ENCODE data around the gene METTL22. TPM values are rescaled to one million over a fixed set of nuclear protein-coding genes. Genes with fewer than 3 reads are reported as not detected.
A peak's percentile ranks its signal among the peaks of the same experiment; 100 is the strongest.

The METTL22 gene
- total RNA-seq, 1 donor from 2014 or later, result 41.1 TPM

GRCh38 chr16:8676737-8677375 lies 55.4 kb downstream of the METTL22 start:
- H4K20me1 ChIP-seq (ENCODE audit: low read depth), result peaks cover 3% of the 10 kb centered on the region
- peaks cover 4% of the 10 kb centered on the region for H3K4me1 ChIP-seq
- Mint-ChIP-seq H3K27me3 (ENCODE audit: insufficient read depth, low read depth) (peaks cover 13% of the 10 kb centered on the region), H3K36me3 (peaks cover 5% of the 10 kb centered on the region), H3K9me3 (peaks cover 13% of the 10 kb centered on the region), H3K4me3 (peak overlapping the region; percentile 43), H3K27ac (no peak overlapping the region), H3K4me1 (peaks cover 28% of the 10 kb centered on the region)
- no peak overlapping the region for H3K9ac ChIP-seq
- no peaks in the 10 kb centered on the region for H3K79me2 ChIP-seq (ENCODE audit: low read depth)
- H3K27me3 ChIP-seq, result peaks cover 45% of the 10 kb centered on the region
- H3K4me3 ChIP-seq, result no peak overlapping the region
- H3F3A ChIP-seq (ENCODE audit: low read depth), result no peaks in the 10 kb centered on the region
- TF ChIP-seq EZH2 (IDR thresholded peaks at IDR 0.05) (no peak), EZH2phosphoT487 (IDR thresholded peaks at IDR 0.05) (no peak), CTCF (IDR thresholded peaks at IDR 0.05) (no peak)
- H3K36me3 ChIP-seq, result no peaks in the 10 kb centered on the region
- DNase-seq (ENCODE audit: low spot score), result no peak
- no peak overlapping the region for H3K4me2 ChIP-seq
- no peak overlapping the region for H2AFZ ChIP-seq (replicated peaks)
- no peak overlapping the region for H3K27ac ChIP-seq
- no peaks in the 10 kb centered on the region for H3K9me3 ChIP-seq (ENCODE audit: low read depth)

- no peak overlapping the region for H3K4me3 Mint-ChIP-seq
- H3K4me3 ChIP-seq, result no peak overlapping the region
- no peak overlapping the region for H3K9ac ChIP-seq
- peaks cover 13% of the 10 kb centered on the region for H3K9me3 Mint-ChIP-seq
- peaks cover 5% of the 10 kb centered on the region for H3K36me3 Mint-ChIP-seq
- H3F3A ChIP-seq (ENCODE audit: low read depth), result no peaks in the 10 kb centered on the region
- H4K20me1 ChIP-seq (ENCODE audit: low read depth), result peaks cover 4% of the 10 kb centered on the region
- no peak overlapping the region for H3K27ac ChIP-seq
- TF ChIP-seq EZH2 (IDR thresholded peaks at IDR 0.05), result no peak
- no peak for TF ChIP-seq CTCF (IDR thresholded peaks at IDR 0.05)
- TF ChIP-seq EZH2phosphoT487 (IDR thresholded peaks at IDR 0.05), result no peak
- peaks cover 11% of the 10 kb centered on the region for H3K27me3 Mint-ChIP-seq (ENCODE audit: insufficient read depth, low read depth)
- H2AFZ ChIP-seq (replicated peaks), result no peak overlapping the region
- no peak overlapping the region for H3K4me2 ChIP-seq
- H3K27ac Mint-ChIP-seq, result no peak overlapping the region
- DNase-seq (ENCODE audit: low spot score), result no peak
- no peaks in the 10 kb centered on the region for H3K9me3 ChIP-seq (ENCODE audit: low read depth)
- no peaks in the 10 kb centered on the region for H3K36me3 ChIP-seq
- H3K27me3 ChIP-seq, result peaks cover 44% of the 10 kb centered on the region
- peaks cover 28% of the 10 kb centered on the region for H3K4me1 Mint-ChIP-seq
- H3K4me1 ChIP-seq, result peaks cover 4% of the 10 kb centered on the region
- no peaks in the 10 kb centered on the region for H3K79me2 ChIP-seq (ENCODE audit: low read depth)
Measured at GRCh38 chr16:8677481-8677880, 56.0 kb downstream of the METTL22 start.

- Histone ChIP-seq H3K27me3 (peaks cover 44% of the 10 kb centered on the region), H3K36me3 (no peaks in the 10 kb centered on the region), H3K79me2 (ENCODE audit: low read depth) (no peaks in the 10 kb centered on the region), H3K9ac (no peak overlapping the region), H3K4me2 (no peak overlapping the region), H3F3A (ENCODE audit: low read depth) (no peaks in the 10 kb centered on the region), H2AFZ (replicated peaks) (no peak overlapping the region), H3K27ac (no peak overlapping the region), H4K20me1 (ENCODE audit: low read depth) (peaks cover 12% of the 10 kb centered on the region), H3K4me3 (no peak overlapping the region), H3K4me1 (peaks cover 4% of the 10 kb centered on the region), H3K9me3 (ENCODE audit: low read depth) (no peaks in the 10 kb centered on the region)
- H3K4me1 Mint-ChIP-seq, result peaks cover 28% of the 10 kb centered on the region
- H3K27me3 Mint-ChIP-seq (ENCODE audit: insufficient read depth, low read depth), result peaks cover 12% of the 10 kb centered on the region
- H3K4me3 Mint-ChIP-seq, result no peak overlapping the region
- H3K9me3 Mint-ChIP-seq, result peaks cover 13% of the 10 kb centered on the region
- TF ChIP-seq EZH2 (IDR thresholded peaks at IDR 0.05), result no peak
- no peak for TF ChIP-seq EZH2phosphoT487 (IDR thresholded peaks at IDR 0.05)
- no peak for TF ChIP-seq CTCF (IDR thresholded peaks at IDR 0.05)
- no peak for DNase-seq (ENCODE audit: low spot score)
- peaks cover 5% of the 10 kb centered on the region for H3K36me3 Mint-ChIP-seq
- no peak overlapping the region for H3K27ac Mint-ChIP-seq
Measured at GRCh38 chr16:8678068-8678927, 56.8 kb downstream of the METTL22 start.
